H7 (cell line): ENCODE measurements around the gene ANKRD60. TPM values are rescaled to one million over a fixed set of nuclear protein-coding genes. Genes with fewer than 3 reads are reported as not detected.

Experiments
- DNase-seq: peaks from one replicate; pipeline ENCODE4 v3.0.0; 2012
- H3K27me3 ChIP-seq: 2 replicates; pipeline ENCODE4 v1.6.0; 2011; ENCODE audit warnings: mild to moderate bottlenecking, low read length; ENCODE audit not compliant: control insufficient read depth, insufficient read depth
- H3K36me3 ChIP-seq: replicated peaks from 2 replicates; pipeline ENCODE4 v1.5.1; 2011; ENCODE audit warnings: low read length; ENCODE audit not compliant: control insufficient read depth, insufficient read depth
- H3K4me3 ChIP-seq: 2 replicates; pipeline ENCODE4 v1.5.1; 2011; ENCODE audit warnings: low read depth, mild to moderate bottlenecking, control low read depth, low read length, moderate library complexity; ENCODE audit not compliant: insufficient read depth
- total RNA-seq: library from RNA; depleted of rRNA; stranded (reverse); fragments of >200 nt; shearing (Covaris generic); gene quantifications from 2 replicates; pipeline ENCODE4 v1.2.3, GENCODE V29; 2014

ANKRD60 gene
- total RNA-seq, 1 experiment from 2014 or later, result not detected

GRCh38 chr20:58199469-58199868, 29.0 kb downstream of the ANKRD60 start:
- no peak for DNase-seq
- Histone ChIP-seq H3K27me3 (no peaks in the 10 kb centered on the region), H3K36me3 (no peaks in the 10 kb centered on the region), H3K4me3 (no peak overlapping the region)

GRCh38 chr20:58198901-58199355, 29.5 kb downstream of the ANKRD60 start:
- no peak for DNase-seq
- Histone ChIP-seq H3K4me3 (no peak overlapping the region), H3K36me3 (no peaks in the 10 kb centered on the region), H3K27me3 (no peaks in the 10 kb centered on the region)

GRCh38 chr20:58198384-58198783, 30.1 kb downstream of the ANKRD60 start:
- DNase-seq, result no peak
- Histone ChIP-seq H3K36me3 (no peaks in the 10 kb centered on the region), H3K27me3 (no peaks in the 10 kb centered on the region), H3K4me3 (no peak overlapping the region)

- no peaks in the 10 kb centered on the region for H3K27me3 ChIP-seq
- no peaks in the 10 kb centered on the region for H3K36me3 ChIP-seq
- H3K4me3 ChIP-seq, result no peak overlapping the region
- DNase-seq, result no peak
Observed at GRCh38 chr20:58197185-58197469, 31.3 kb downstream of the ANKRD60 start.

GRCh38 chr20:58196402-58197184, 31.9 kb downstream of the ANKRD60 start:
- Histone ChIP-seq H3K36me3 (no peaks in the 10 kb centered on the region), H3K4me3 (no peak overlapping the region), H3K27me3 (no peaks in the 10 kb centered on the region)
- no peak for DNase-seq

- Histone ChIP-seq H3K4me3 (no peak overlapping the region), H3K36me3 (no peaks in the 10 kb centered on the region), H3K27me3 (no peaks in the 10 kb centered on the region)
- no peak for DNase-seq
Observed at GRCh38 chr20:58195047-58195446, 33.4 kb downstream of the ANKRD60 start.

- H3K36me3 ChIP-seq, result no peaks in the 10 kb centered on the region
- no peak for DNase-seq
- H3K27me3 ChIP-seq, result no peaks in the 10 kb centered on the region
- no peak overlapping the region for H3K4me3 ChIP-seq
Observed at GRCh38 chr20:58194175-58194791, 34.2 kb downstream of the ANKRD60 start.

GRCh38 chr20:58192567-58192966, 35.9 kb downstream of the ANKRD60 start:
- DNase-seq, result peak; percentile 88
- Histone ChIP-seq H3K4me3 (no peak overlapping the region), H3K36me3 (no peaks in the 10 kb centered on the region), H3K27me3 (no peaks in the 10 kb centered on the region)

GRCh38 chr20:58192065-58192464, 36.4 kb downstream of the ANKRD60 start:
- Histone ChIP-seq H3K4me3 (no peak overlapping the region), H3K27me3 (no peaks in the 10 kb centered on the region), H3K36me3 (no peaks in the 10 kb centered on the region)
- no peak for DNase-seq

- peak; percentile 82 for DNase-seq
- no peaks in the 10 kb centered on the region for H3K27me3 ChIP-seq
- H3K36me3 ChIP-seq, result no peaks in the 10 kb centered on the region
- no peak overlapping the region for H3K4me3 ChIP-seq
Observed at GRCh38 chr20:58188527-58188926, 39.9 kb downstream of the ANKRD60 start.

- H3K36me3 ChIP-seq, result no peaks in the 10 kb centered on the region
- no peak overlapping the region for H3K4me3 ChIP-seq
- no peaks in the 10 kb centered on the region; the same call in 1 of the 2 replicates for H3K27me3 ChIP-seq
- DNase-seq, result no peak
Observed at GRCh38 chr20:58184984-58185383, 43.5 kb downstream of the ANKRD60 start.

GRCh38 chr20:58184063-58184462, 44.4 kb downstream of the ANKRD60 start:
- Histone ChIP-seq H3K36me3 (no peaks in the 10 kb centered on the region), H3K4me3 (no peak overlapping the region), H3K27me3 (peaks cover 4% of the 10 kb centered on the region)
- DNase-seq, result no peak

GRCh38 chr20:58182521-58183140, 45.8 kb downstream of the ANKRD60 start:
- no peaks in the 10 kb centered on the region for H3K36me3 ChIP-seq
- peaks cover 7% of the 10 kb centered on the region for H3K27me3 ChIP-seq
- no peak for DNase-seq
- no peak overlapping the region for H3K4me3 ChIP-seq

GRCh38 chr20:58179432-58180099, 48.9 kb downstream of the ANKRD60 start:
- DNase-seq, result peak; percentile 96
- peaks cover 7% of the 10 kb centered on the region for H3K27me3 ChIP-seq
- H3K4me3 ChIP-seq, result peak overlapping the region; percentile 34

GRCh38 chr20:58179083-58179431, 49.4 kb downstream of the ANKRD60 start:
- no peak for DNase-seq
- H3K36me3 ChIP-seq, result no peaks in the 10 kb centered on the region
- H3K4me3 ChIP-seq, result no peak overlapping the region
- H3K27me3 ChIP-seq, result peaks cover 7% of the 10 kb centered on the region

More at GRCh38 chr20:58179432-58180099, 48.9 kb downstream of the ANKRD60 start:
- H3K36me3 ChIP-seq, result no peaks in the 10 kb centered on the region
